Adrenal gland (tissue), 12 donors: ENCODE measurements around the gene CCNH. TPM values are rescaled to one million over a fixed set of nuclear protein-coding genes. Genes with fewer than 3 reads are reported as not detected.

Experiments
- DNase-seq, 7 donors: peaks; one replicate each; pipeline ENCODE4 v3.0.0-alpha.2; 2019 to 2020
- H3K27ac ChIP-seq, 5 donors: fragments of 200-600 bp; sonication (generic) in 4 of 5; 1 replicate in 3 of 5; 2 replicates in 2 of 5; pipeline versions ENCODE4 v1.5.1 to v1.8.0; 2016 to 2020; ENCODE audit warnings: mild to moderate bottlenecking in 1 of 5
- H3K27me3 ChIP-seq: fragments of 200-600 bp; 2 replicates; pipeline ENCODE4 v1.8.0; 2021
- H3K36me3 ChIP-seq, 2 donors: fragments of 200-600 bp; replicated peaks in 1 of 2; 1 replicate in 1 of 2; 2 replicates in 1 of 2; pipeline versions ENCODE4 v1.5.1 to v1.8.0; 2018 to 2022
- H3K4me1 ChIP-seq, 2 donors: fragments of 200-600 bp; replicated peaks in 1 of 2; 1 replicate in 1 of 2; 2 replicates in 1 of 2; pipeline versions ENCODE4 v1.5.1 to v1.8.0; 2018 to 2021
- H3K4me3 ChIP-seq, 4 donors: fragments of 200-600 bp; sonication (generic) in 3 of 4; one replicate each; pipeline ENCODE4 v1.5.1; 2016 to 2018
- H3K9me3 ChIP-seq, 3 donors: fragments of 200-600 bp; sonication (generic) in 1 of 3; replicated peaks in 1 of 3; 1 replicate in 2 of 3; 2 replicates in 1 of 3; pipeline versions ENCODE4 v1.5.1 to v1.8.0; 2016 to 2021
- POLR2A ChIP-seq, 2 donors: fragments of 450-650 bp; IDR thresholded peaks; one replicate each; pipeline ENCODE4 v1.6.1; 2017; ENCODE audit warnings: antibody characterized with exemption in 2 of 2, mild to moderate bottlenecking in 2 of 2, moderate library complexity in 1 of 2
- WGBS, 4 donors: extraction: QIAGEN DNeasy Blood & Tissue Kit in 2 of 4; methylation state at CpG; one replicate each; pipeline versions ENCODE4 v1.1.5 to v1.1.7; 2013 to 2017; 5-methylcytosine and 5-hydroxymethylcytosine counted together
- intact Hi-C, 2 donors: fragments of 100-400 bp; cut with DNase I; formaldehyde crosslinking; loops; one replicate each; pipeline versions ENCODE4 v1.14.1 to v1.15.0; 2022 to 2023
- polyA plus RNA-seq, 3 donors: library from polyadenylated mRNA; stranded (reverse); fragments of 200-250 nt in 2 of 3; fragments of 350-450 nt in 1 of 3; fragmentation: Illumina TruSeq in 1 of 3; extraction: RNeasy Lipid Tissue Mini Kit (QIAGEN cat#74804) in 1 of 3; gene quantifications; one replicate each; pipeline ENCODE4 v1.2.3, GENCODE V29; 2013 to 2014
- total RNA-seq, 9 donors: library from RNA; depleted of rRNA in 4 of 9; stranded (reverse); fragments of >200 nt in 4 of 9; fragments of 120-200 nt in 1 of 9; fragmentation: NEBNext Ultra II Directional in 1 of 9; extraction: Animal tissue kit (Norgen Biotek cat#: 25700) in 1 of 9; gene quantifications; one replicate each; pipeline versions ENCODE4 v1.1.0 to v1.2.4, GENCODE V29; 2013 to 2023
- TF ChIP-seq, protein P1 (sequence below), 6 experiments: fragments of 450-650 bp in 4 of 6; fragments of 200-600 bp in 2 of 6; sonication (generic) in 1 of 6; IDR thresholded peaks; 1 replicate in 5 of 6; 2 replicates in 1 of 6; pipeline versions ENCODE4 v1.5.1 to v1.8.0; 2016 to 2021; ENCODE audit warnings: antibody characterized with exemption in 6 of 6, mild to moderate bottlenecking in 2 of 6, moderate library complexity in 1 of 6
- donor health status: healthy with polysubstance abuse.
- donor health status: Bipolar disorder and iron deficiency.
- donor health status: DM: yes; HTN: yes; CAD: no.
- donor health status: DM: no; HTN: no; CAD: no.
- donor health status: DM: no; HTN: no; CAD: no.
- donor health status: DM: yes; HTN: yes; CAD: no.

The CCNH gene
- total and polyA plus RNA-seq, 12 donors, result 33.9 to 125 (median 43.6) TPM

DNA sequence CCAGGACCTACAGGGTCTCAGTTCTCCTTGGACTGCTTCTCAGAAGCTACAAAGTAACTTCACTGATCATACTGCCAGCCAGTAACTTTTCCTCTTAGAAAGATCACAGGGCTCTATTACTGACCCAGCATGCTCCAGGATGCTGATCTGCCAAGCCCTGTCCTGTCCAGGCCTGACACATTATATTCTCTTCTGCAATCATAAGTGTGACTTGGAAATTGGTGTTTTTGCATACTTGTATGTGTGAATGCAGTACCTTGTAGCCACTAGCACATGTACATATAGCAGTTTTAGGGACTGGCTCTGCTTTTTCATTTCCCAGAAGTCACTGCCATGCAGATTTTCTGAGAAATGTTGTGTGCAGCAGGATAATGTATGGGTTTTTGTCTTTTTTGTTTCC is 40.1 kb upstream of the CCNH start:
- no peaks in the 10 kb centered on the region for H3K36me3 ChIP-seq
- intact Hi-C loops, result no loop called here
- no peak overlapping the region for H3K4me3 ChIP-seq
- H3K27me3 ChIP-seq, result no peaks in the 10 kb centered on the region
- H3K4me1 ChIP-seq, result no peaks in the 10 kb centered on the region
- no peak for TF ChIP-seq POLR2A (IDR thresholded peaks at IDR 0.05)
- TF ChIP-seq, protein P1, sequence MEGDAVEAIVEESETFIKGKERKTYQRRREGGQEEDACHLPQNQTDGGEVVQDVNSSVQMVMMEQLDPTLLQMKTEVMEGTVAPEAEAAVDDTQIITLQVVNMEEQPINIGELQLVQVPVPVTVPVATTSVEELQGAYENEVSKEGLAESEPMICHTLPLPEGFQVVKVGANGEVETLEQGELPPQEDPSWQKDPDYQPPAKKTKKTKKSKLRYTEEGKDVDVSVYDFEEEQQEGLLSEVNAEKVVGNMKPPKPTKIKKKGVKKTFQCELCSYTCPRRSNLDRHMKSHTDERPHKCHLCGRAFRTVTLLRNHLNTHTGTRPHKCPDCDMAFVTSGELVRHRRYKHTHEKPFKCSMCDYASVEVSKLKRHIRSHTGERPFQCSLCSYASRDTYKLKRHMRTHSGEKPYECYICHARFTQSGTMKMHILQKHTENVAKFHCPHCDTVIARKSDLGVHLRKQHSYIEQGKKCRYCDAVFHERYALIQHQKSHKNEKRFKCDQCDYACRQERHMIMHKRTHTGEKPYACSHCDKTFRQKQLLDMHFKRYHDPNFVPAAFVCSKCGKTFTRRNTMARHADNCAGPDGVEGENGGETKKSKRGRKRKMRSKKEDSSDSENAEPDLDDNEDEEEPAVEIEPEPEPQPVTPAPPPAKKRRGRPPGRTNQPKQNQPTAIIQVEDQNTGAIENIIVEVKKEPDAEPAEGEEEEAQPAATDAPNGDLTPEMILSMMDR (IDR thresholded peaks at IDR 0.05), result no peak
- H3K9me3 ChIP-seq, result no peaks in the 10 kb centered on the region
- DNase-seq, result no peak
- H3K27ac ChIP-seq, result no peak overlapping the region

DNA sequence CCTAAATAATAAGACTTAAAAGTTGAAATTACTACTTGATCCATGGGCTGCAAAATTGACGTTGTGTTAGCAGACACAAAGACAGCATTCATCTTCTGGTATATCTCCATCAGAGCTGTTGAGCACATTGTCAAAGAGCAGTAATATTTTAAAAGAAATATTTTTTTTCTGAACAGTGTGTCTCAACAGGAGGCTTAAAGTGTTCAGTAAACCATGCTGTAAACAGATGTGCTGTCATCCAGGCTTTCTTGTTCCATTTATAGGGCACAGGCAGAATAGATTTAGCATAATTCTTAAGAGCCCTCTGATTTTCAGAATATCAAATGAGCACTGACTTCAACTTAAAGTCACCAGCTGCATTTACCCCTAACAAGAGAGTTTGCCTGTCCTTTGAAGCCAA is 29.7 kb upstream of the CCNH start:
- intact Hi-C loops, result no loop called here
- 40 to 66% (median 59%) methylated on average over 1 of the region's 1 CpG for WGBS, 4 donors
- H3K9me3 ChIP-seq, result no peaks in the 10 kb centered on the region
- H3K27me3 ChIP-seq, result no peaks in the 10 kb centered on the region
- H3K27ac ChIP-seq, result no peak overlapping the region
- no peak for DNase-seq
- TF ChIP-seq, protein P1 (IDR thresholded peaks at IDR 0.05), result no peak
- no peak for TF ChIP-seq POLR2A (IDR thresholded peaks at IDR 0.05)
- no peaks in the 10 kb centered on the region for H3K36me3 ChIP-seq
- no peaks in the 10 kb centered on the region for H3K4me1 ChIP-seq
- no peak overlapping the region for H3K4me3 ChIP-seq

DNA sequence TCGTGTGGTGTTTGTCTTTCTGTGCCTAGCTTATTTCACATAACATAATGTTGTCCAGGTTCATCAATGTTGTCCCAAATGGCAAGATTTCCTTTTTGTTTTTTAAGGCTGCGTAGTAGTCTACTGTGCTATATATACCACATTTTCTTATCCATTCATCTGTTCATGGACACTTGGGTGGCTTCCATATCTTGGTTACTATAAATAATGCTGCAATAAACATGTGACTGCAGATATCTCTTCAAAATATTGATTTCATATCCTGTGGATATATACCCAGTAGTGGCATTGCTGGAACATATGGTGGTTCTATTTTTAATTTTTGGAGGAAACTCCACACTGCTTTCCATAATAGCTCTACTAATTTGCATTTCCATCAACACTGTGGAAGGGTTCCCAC is 25.5 kb upstream of the CCNH start:
- Histone ChIP-seq H3K27ac (no peak overlapping the region), H3K27me3 (no peaks in the 10 kb centered on the region), H3K9me3 (no peaks in the 10 kb centered on the region), H3K4me1 (no peaks in the 10 kb centered on the region), H3K36me3 (no peaks in the 10 kb centered on the region), H3K4me3 (no peak overlapping the region)
- TF ChIP-seq, protein P1 (IDR thresholded peaks at IDR 0.05), result no peak
- no peak for TF ChIP-seq POLR2A (IDR thresholded peaks at IDR 0.05)
- DNase-seq, result no peak
- 75 to 80% (median 80%) methylated on average over 2 of the region's 2 CpGs for WGBS, 4 donors
- intact Hi-C loops, result no loop called here

DNA sequence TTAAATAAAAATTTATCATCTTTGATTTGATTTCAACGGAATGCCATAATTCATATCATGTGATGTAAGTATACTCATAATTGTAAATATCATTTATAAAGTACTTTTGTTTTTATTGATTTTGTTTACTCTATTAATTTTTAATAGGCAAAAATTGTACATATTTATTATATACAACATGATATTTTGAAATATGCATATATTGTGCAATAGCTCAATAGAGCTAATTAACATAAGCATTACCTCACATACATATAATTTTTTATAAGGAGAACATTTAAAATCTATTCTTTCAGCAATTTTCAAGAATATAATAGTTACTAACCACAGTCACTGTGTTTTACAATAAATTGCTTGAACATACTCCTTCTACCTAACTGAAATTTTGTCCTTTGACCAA is 25.0 kb upstream of the CCNH start:
- Histone ChIP-seq H3K27me3 (no peaks in the 10 kb centered on the region), H3K36me3 (no peaks in the 10 kb centered on the region), H3K4me1 (no peaks in the 10 kb centered on the region), H3K4me3 (no peak overlapping the region), H3K27ac (no peak overlapping the region), H3K9me3 (no peaks in the 10 kb centered on the region)
- TF ChIP-seq, protein P1 (IDR thresholded peaks at IDR 0.05), result no peak
- TF ChIP-seq POLR2A (IDR thresholded peaks at IDR 0.05), result no peak
- DNase-seq, result no peak
- WGBS, 4 donors, result 74 to 90% (median 75%) methylated on average over 1 of the region's 1 CpG
- intact Hi-C loops, result no loop called here
